ENCODE results near the gene APEX1. TPM values are rescaled to one million over a fixed set of nuclear protein-coding genes. Genes with fewer than 3 reads are reported as not detected.

Gene APEX1
- total RNA-seq, 1 experiment from 2014 or later: 235 TPM

GRCh38 chr14:20476776-20477175 is 21.8 kb downstream of the APEX1 start (continued):
- TF ChIP-seq CTCF (IDR thresholded peaks at IDR 0.05 in 2 of 3, conservative IDR thresholded peaks at IDR 0.05 in 1 of 3; ENCODE audit: borderline replicate concordance in 1 of 3, insufficient read depth in 1 of 3, low read depth in 2 of 3, low read length in 2 of 3) (no peak), EGR1 (IDR thresholded peaks at IDR 0.05; ENCODE audit: low read depth) (no peak)

GRCh38 chr14:20477211-20477876 is 22.3 kb downstream of the APEX1 start:
- no peaks in the 10 kb centered on the region for H3K9me3 ChIP-seq (ENCODE audit: control insufficient read depth in 1 of 2, insufficient read depth in 1 of 2, low read depth in 1 of 2, low read length in 2 of 2)
- ChIA-PET RAD21 (ENCODE audit: low non-redundant PET in 1 of 2, low total read pairs in 2 of 2, uncharacterized antibody in 2 of 2, unreplicated experiment in 2 of 2) (no interaction called here), POLR2A (no interaction called here), CTCF (no interaction called here)
- H4K20me1 ChIP-seq (ENCODE audit: insufficient read depth): no peaks in the 10 kb centered on the region
- H3K4me2 ChIP-seq (ENCODE audit: low read length): no peak overlapping the region
- H3K9me2 ChIP-seq (ENCODE audit: insufficient read depth): no peaks in the 10 kb centered on the region
- H3K36me3 ChIP-seq (ENCODE audit: control insufficient read depth in 1 of 2, insufficient read depth in 2 of 2, low read length in 2 of 2): peaks cover 37 to 53% of the 10 kb centered on the region in 2 experiments
- no peak for ATAC-seq
- no peaks in the 10 kb centered on the region for H3K27me3 ChIP-seq (ENCODE audit: insufficient read depth, low read length)
- H3K9ac ChIP-seq (ENCODE audit: low read length): no peak overlapping the region
- H3K4me3 ChIP-seq (replicated peaks in 1 of 2; ENCODE audit: low read depth in 1 of 2, low read length in 2 of 2): no peak overlapping the region
- DNase-seq (ENCODE audit: low read depth, low spot score): no peak
- H3K27ac ChIP-seq (ENCODE audit: low read depth, low read length): no peak overlapping the region
- BruUV-seq (replicated peaks): no TSS peak
- no peak overlapping the region for H2AFZ ChIP-seq (ENCODE audit: low read depth, low read length, poor library complexity, severe bottlenecking)
- no peak for TF ChIP-seq MAX (IDR thresholded peaks at IDR 0.05)
- TF ChIP-seq FOSL1 (IDR thresholded peaks at IDR 0.05; ENCODE audit: low read depth): no peak
- TF ChIP-seq ZNF274 (IDR thresholded peaks at IDR 0.05; ENCODE audit: low read depth, low read length): no peak
- TF ChIP-seq CEBPB (IDR thresholded peaks at IDR 0.05; ENCODE audit: low read depth): no peak
- no peak for TF ChIP-seq POLR2AphosphoS5 (IDR thresholded peaks at IDR 0.05; ENCODE audit: low read depth, low read length)
- no peak for TF ChIP-seq RAD21 (IDR thresholded peaks at IDR 0.05; ENCODE audit: low read depth)
- TF ChIP-seq SRF (IDR thresholded peaks at IDR 0.05; ENCODE audit: low read depth): no peak
- no peak for TF ChIP-seq YY1 (IDR thresholded peaks at IDR 0.05; ENCODE audit: extremely low read depth, insufficient replicate concordance, low read depth, low read length)
- no peak for TF ChIP-seq EZH2 (IDR thresholded peaks at IDR 0.05)
- H3K79me2 ChIP-seq (ENCODE audit: insufficient read depth, low read length): peaks cover 24% of the 10 kb centered on the region
- H3K4me1 ChIP-seq (ENCODE audit: control insufficient read depth in 1 of 2, insufficient read depth in 2 of 2, low read length in 2 of 2): no peaks in the 10 kb centered on the region
- intact Hi-C loops (cut with micrococcal nuclease): no loop called here
